ENCODE data around the gene STXBP6. TPM values are rescaled to one million over a fixed set of nuclear protein-coding genes. Genes with fewer than 3 reads are reported as not detected.

STXBP6 gene
- total RNA-seq, 1 donor = 0.27 TPM

DNA sequence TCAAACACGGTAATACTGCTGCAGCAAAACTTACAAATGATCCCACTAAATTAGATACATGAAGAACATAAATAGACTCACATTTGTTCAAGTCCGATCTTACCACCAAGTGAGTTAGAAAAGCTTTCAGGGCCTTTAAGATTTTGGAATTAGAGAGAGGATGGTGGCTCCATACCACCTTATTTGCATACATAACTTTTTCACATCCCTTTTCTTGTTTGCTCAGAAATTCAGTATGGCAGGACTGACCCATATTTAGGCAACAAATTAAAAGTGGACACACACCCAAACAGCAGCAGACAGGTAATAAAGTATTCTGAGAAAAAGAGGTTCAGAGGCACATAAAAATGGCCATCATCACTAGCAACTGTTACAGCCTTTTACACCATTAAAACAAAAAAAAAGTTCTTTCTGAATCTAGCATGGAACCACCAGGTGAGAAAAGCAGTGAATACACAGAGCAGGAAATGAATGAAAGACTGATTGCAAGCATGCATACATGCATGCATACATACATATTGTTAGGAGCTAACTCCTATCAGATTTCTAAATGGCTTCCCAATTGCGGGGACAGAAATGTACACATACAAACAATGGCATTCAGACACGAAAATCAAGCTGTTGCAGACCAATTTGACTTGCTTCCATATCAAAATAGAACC, 23.3 kb downstream of the STXBP6 start:
- no peak overlapping the region for H3K4me3 ChIP-seq (ENCODE audit: low read depth, low read length)
- TF ChIP-seq CTCF (IDR thresholded peaks at IDR 0.05; ENCODE audit: insufficient read depth, low read length) = no peak
- no peak for DNase-seq (ENCODE audit: low read depth)

DNA sequence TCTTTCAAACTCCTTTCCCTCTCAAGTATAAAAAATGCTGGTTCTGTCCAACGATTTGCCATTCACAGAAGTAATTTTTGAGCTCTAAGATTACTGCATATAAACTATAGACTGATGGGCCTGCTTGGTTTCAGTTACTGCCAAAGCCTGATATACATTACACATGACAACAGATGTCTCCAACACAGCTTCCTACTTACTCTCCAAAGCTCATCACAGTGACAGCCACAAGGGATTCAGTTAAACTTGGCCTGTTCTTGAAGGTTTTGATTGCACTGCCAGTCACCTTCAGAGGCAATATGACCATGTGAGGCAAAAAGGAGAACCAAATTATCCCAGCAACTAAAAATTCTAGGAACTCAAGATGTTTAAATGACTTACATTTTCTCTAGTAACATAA, 30.1 kb downstream of the STXBP6 start:
- DNase-seq (ENCODE audit: low read depth) = no peak
- no peak overlapping the region for H3K4me3 ChIP-seq (ENCODE audit: low read depth, low read length)
- no peak for TF ChIP-seq CTCF (IDR thresholded peaks at IDR 0.05; ENCODE audit: insufficient read depth, low read length)

GRCh38 chr14:25017562-25017961, 32.4 kb downstream of the STXBP6 start:
- DNase-seq (ENCODE audit: low read depth) = no peak
- TF ChIP-seq CTCF (IDR thresholded peaks at IDR 0.05; ENCODE audit: insufficient read depth, low read length) = no peak

GRCh38 chr14:25015761-25016160, 34.2 kb downstream of the STXBP6 start:
- no peak overlapping the region for H3K4me3 ChIP-seq (ENCODE audit: low read depth, low read length)
- TF ChIP-seq CTCF (IDR thresholded peaks at IDR 0.05; ENCODE audit: insufficient read depth, low read length) = no peak
- DNase-seq (ENCODE audit: low read depth) = no peak

More at GRCh38 chr14:25017562-25017961, 32.4 kb downstream of the STXBP6 start:
- H3K4me3 ChIP-seq (ENCODE audit: low read depth, low read length) = no peak overlapping the region

- no peak for TF ChIP-seq CTCF (IDR thresholded peaks at IDR 0.05; ENCODE audit: insufficient read depth, low read length)
- no peak overlapping the region for H3K4me3 ChIP-seq (ENCODE audit: low read depth, low read length)
- DNase-seq (ENCODE audit: low read depth) = no peak
Observed at GRCh38 chr14:25014440-25014839, 35.5 kb downstream of the STXBP6 start.

DNA sequence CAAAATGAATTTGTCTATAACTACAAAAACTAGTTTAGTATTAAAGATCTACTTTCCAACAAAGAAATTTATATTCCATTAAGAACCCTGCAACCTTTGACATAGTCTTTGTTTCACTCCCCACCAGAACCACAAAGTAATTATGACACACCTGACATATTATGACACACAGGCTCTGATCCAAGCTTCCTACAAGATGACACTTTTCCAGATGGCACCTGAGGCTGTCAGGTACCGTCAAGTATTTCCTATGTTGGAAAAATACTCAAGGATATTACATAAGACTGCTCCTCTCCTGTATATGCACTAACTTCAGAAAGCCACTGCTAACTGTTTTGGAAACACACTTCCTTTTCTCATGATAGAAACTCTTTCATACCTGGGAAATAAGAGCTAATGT, 38.9 kb downstream of the STXBP6 start:
- TF ChIP-seq CTCF (IDR thresholded peaks at IDR 0.05; ENCODE audit: insufficient read depth, low read length) = no peak
- no peak overlapping the region for H3K4me3 ChIP-seq (ENCODE audit: low read depth, low read length)
- DNase-seq (ENCODE audit: low read depth) = no peak

DNA sequence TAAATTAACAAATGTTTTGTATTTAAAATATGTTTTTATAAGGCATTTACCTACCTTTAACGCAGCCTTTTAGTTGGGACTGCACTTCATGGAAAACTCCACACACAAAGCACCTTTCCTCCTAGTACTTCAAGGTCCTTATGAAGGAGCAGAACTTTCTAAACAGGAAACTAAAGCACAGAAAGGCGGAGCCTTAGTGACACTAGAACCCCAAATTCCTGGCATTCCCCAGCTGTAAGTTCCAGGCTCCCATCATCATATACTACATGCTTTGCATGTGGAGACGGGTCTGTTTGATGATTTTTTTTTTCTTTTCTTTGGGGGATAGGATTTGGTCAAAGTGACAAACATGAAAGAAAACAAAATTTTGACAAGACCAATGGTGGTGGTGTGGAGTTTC, 39.5 kb downstream of the STXBP6 start:
- no peak for DNase-seq (ENCODE audit: low read depth)
- no peak for TF ChIP-seq CTCF (IDR thresholded peaks at IDR 0.05; ENCODE audit: insufficient read depth, low read length)
- no peak overlapping the region for H3K4me3 ChIP-seq (ENCODE audit: low read depth, low read length)
